Central memory CD4-positive, alpha-beta T cell (primary cell): ENCODE measurements around the gene SPOCK1.

Source experiments
- DNase-seq: peaks from one replicate; pipeline ENCODE4 v3.0.0; 2022

Gene SPOCK1

GRCh38 chr5:137186759-137187461 lies 312.2 kb downstream of the SPOCK1 start:
- DNase-seq, result no peak

GRCh38 chr5:137185193-137185592 lies 313.9 kb downstream of the SPOCK1 start:
- no peak for DNase-seq

- no peak for DNase-seq
These were observed 314.4 kb downstream of the SPOCK1 start for GRCh38 chr5:137184734-137185133.

GRCh38 chr5:137182576-137182975 lies 316.6 kb downstream of the SPOCK1 start:
- DNase-seq, result no peak

GRCh38 chr5:137181667-137182066 lies 317.5 kb downstream of the SPOCK1 start:
- DNase-seq, result no peak

GRCh38 chr5:137179203-137179602 lies 319.9 kb downstream of the SPOCK1 start:
- no peak for DNase-seq

- DNase-seq, result no peak
These were observed 322.5 kb downstream of the SPOCK1 start for GRCh38 chr5:137176609-137177008.

- DNase-seq, result no peak
These were observed 323.0 kb downstream of the SPOCK1 start for GRCh38 chr5:137176126-137176525.

GRCh38 chr5:137174196-137174595 lies 324.9 kb downstream of the SPOCK1 start:
- no peak for DNase-seq

- DNase-seq, result no peak
These were observed 326.9 kb downstream of the SPOCK1 start for GRCh38 chr5:137172258-137172657.

GRCh38 chr5:137167187-137167586 lies 331.9 kb downstream of the SPOCK1 start:
- no peak for DNase-seq

- DNase-seq, result no peak
These were observed 334.2 kb downstream of the SPOCK1 start for GRCh38 chr5:137164961-137165360.

- no peak for DNase-seq
These were observed 334.6 kb downstream of the SPOCK1 start for GRCh38 chr5:137164536-137164935.

GRCh38 chr5:137158691-137159090 lies 340.4 kb downstream of the SPOCK1 start:
- no peak for DNase-seq

GRCh38 chr5:137156180-137156579 lies 342.9 kb downstream of the SPOCK1 start:
- DNase-seq, result no peak

GRCh38 chr5:137155261-137156000 lies 343.7 kb downstream of the SPOCK1 start:
- no peak for DNase-seq

- no peak for DNase-seq
These were observed 346.5 kb downstream of the SPOCK1 start for GRCh38 chr5:137152616-137153015.

- no peak for DNase-seq
These were observed 350.5 kb downstream of the SPOCK1 start for GRCh38 chr5:137148655-137149054.

- DNase-seq, result no peak
These were observed 351.0 kb downstream of the SPOCK1 start for GRCh38 chr5:137148159-137148558.

- no peak for DNase-seq
These were observed 351.8 kb downstream of the SPOCK1 start for GRCh38 chr5:137147346-137147745.

GRCh38 chr5:137146402-137146890 lies 352.7 kb downstream of the SPOCK1 start:
- no peak for DNase-seq

- DNase-seq, result no peak
These were observed 353.4 kb downstream of the SPOCK1 start for GRCh38 chr5:137145721-137146120.

GRCh38 chr5:137144656-137145055 lies 354.5 kb downstream of the SPOCK1 start:
- no peak for DNase-seq
